Amniotic epithelial cell (primary cell): ENCODE data around the gene RAB35.

Experiments used
- DNase-seq: peaks from one replicate; pipeline ENCODE4 v3.0.0-alpha.2; 2010; ENCODE audit warnings: low read depth

Gene RAB35

GRCh38 chr12:120086801-120087621, 29.5 kb downstream of the RAB35 start:
- peak; percentile 97 for DNase-seq

- DNase-seq = no peak
Observed at GRCh38 chr12:120085920-120086645, 30.5 kb downstream of the RAB35 start.

- no peak for DNase-seq
Observed at GRCh38 chr12:120081641-120082040, 34.9 kb downstream of the RAB35 start.

- no peak for DNase-seq
Observed at GRCh38 chr12:120079411-120080400, 36.8 kb downstream of the RAB35 start.

DNA sequence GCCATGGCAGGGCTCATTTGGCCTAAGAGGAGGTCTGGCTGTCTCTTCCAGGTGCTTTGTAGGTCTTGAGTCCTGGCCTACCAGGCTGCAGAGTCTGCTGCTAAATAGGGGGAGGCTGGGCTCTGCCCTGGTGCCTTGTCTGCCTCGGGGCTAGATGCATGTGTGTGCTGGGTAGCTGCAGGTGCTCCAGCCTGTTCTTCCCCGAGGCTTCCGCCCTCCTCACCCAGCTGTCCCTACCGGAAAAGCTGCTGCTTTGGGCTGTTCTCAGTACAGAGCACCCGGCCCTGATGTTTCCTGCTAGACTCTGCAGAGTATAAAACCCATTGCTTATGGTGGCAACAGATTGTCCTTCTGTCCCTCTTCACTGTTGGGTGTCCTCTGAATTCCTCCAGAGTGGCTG, 37.7 kb downstream of the RAB35 start:
- DNase-seq = no peak

DNA sequence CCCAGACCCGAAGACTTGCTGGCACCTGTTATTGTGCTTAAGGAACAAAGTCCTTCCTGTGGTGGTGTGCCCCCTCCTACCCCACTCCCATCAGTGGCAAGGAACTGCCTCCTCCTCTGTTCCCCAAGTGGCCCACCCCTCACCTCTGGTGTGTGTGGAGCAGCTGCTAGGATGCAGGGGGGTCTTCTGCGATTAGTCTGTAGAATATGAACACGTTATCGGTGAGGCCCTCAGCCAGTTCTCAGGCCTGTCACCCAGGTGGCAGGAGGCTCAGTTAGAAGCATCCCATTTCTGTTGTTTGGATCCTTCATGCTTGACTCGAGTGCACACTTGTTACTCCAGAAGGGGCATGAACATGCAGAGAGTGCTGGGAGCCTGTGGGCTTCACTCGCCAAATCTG, 39.3 kb downstream of the RAB35 start:
- DNase-seq = no peak

DNA sequence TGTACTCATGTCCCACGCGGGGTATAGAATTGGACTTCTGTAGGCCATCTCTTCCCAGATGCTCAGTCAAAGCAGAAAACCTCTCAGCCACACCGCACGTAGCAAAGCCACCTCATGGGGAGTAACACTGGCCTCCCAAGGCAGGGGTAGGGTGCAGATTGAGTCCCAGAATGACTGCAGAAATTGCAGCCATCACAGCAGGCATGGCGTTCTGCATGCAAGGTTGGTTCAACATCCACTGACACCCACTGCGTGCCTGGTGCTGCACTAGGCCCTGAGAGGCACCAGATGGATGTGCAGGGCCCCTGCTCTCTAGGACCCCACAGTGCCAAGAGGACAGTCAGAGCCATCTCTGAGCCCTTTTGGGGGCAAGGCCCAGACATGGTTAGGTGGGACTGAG, 39.9 kb downstream of the RAB35 start:
- DNase-seq = no peak

DNA sequence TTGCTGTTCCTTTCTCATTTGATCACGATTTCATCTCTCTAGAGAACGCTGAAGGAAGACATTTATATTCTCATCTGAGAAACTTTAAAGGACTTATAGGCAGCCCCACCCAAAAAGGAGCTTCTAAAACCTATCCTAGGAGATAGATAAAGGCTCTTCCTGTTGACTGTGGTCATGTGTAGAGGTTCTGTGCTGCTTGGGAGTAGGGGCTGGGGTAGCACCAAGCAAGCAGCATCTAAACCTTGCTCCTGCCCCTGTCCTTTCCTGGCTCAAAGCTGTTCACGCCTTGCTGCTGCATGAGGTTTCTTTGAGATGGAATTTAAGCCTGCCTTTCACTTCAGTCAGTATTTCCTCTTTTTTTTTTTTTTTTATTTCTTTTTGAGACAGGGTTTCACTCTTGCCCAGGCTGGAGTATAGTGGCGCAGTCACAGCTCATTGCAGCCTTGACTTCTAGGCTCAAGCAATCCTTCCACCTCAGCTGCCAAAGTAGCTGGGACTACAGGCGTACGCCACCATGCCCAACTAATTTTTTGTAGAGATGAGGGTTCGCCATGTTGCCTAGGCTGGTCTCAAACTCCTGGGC, 41.4 kb downstream of the RAB35 start:
- no peak for DNase-seq

GRCh38 chr12:120072472-120073249, 43.9 kb downstream of the RAB35 start:
- DNase-seq = no peak

- DNase-seq = no peak
Observed at GRCh38 chr12:120071493-120072020, 45.0 kb downstream of the RAB35 start.

GRCh38 chr12:120069278-120069677, 47.3 kb downstream of the RAB35 start:
- DNase-seq = no peak

- DNase-seq = no peak
Observed at GRCh38 chr12:120067901-120068300, 48.7 kb downstream of the RAB35 start.

GRCh38 chr12:120067084-120067869, 49.3 kb downstream of the RAB35 start:
- no peak for DNase-seq

GRCh38 chr12:120066341-120066740, 50.2 kb downstream of the RAB35 start:
- peak; percentile 10 for DNase-seq

GRCh38 chr12:120065472-120065871, 51.1 kb downstream of the RAB35 start:
- DNase-seq = no peak

DNA sequence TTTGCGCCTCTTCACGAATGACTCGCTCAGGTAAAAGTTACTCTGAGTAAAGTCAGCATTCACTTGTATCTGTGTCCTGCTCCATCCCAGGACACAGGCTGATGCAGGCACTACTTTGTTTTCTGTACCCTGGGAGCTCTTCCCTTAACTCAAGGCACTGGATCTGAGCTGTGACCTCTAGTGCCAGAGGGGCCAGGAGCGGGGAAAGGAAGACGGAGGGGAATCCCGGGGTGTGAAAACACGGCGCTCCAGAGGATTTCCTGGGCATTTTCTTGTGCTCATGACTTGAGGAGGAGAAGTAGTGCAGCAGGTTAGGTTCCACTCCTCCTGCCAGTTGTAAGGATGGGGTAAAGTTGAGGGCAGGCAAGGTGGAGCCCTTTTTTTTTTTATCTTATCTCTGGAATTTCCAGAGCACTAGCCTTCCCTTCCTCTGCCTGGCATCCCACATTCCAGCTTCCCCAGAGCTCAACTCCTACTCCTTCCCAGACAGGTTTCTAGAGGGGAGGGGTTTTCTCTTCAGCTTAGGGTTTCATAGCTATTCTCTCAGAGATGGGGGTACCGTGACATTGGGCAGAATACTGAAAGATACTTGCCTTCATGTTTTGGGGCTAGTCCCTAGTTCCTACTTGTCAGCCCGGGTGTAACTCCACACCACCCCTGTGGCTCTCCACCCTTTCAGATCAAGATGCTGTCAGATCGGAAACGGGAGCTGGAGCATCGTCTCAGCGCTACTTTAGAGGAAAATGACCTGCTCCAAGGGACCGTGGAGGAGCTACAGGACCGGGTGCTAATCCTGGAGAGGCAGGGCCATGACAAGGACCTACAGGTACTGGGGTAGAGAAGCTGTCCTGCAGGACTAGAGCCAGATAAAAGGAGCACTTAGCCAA, 52.3 kb downstream of the RAB35 start:
- DNase-seq = peak; percentile 80

- DNase-seq = peak; percentile 51
Observed at GRCh38 chr12:120062976-120063579, 53.5 kb downstream of the RAB35 start.

DNA sequence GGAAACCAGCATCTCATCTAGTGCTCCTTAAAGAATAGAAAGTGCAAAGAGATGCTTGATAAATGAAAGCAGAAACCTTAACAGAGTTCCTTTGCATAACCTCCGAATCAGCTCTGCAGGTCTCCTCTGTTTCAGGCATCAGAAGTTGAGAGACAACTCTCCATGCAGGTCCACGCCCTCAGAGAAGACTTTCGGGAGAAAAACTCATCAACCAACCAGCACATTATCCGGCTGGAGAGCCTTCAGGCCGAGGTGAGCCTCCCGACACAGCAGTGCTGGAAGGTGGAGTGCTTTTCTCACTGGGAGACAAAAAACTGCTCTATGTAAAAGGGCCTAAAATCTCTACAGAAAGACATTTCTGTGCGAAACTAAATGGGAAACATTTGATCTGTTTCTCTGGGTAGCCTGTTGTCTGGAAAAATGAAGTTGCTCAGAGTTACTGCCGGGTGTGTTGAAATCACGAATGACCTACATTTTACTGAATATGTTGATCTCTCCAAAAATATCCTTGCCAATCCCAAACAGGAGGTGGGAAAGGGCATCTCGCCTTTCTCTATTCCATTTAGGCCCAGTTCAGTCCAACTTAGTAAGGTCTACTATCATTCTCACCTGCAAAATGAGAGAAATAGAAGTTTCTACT, 54.9 kb downstream of the RAB35 start:
- peak; percentile 31 for DNase-seq
